Mesendoderm (in vitro differentiated cells): Measurements from ENCODE around the gene TSPAN31.

Source experiments
- DNase-seq: peaks from one replicate; pipeline ENCODE4 v3.0.0; 2013
- H2AK5ac ChIP-seq: 2 replicates; pipeline ENCODE4 v1.6.1; 2013; ENCODE audit warnings: low read length, inconsistent platforms
- H2BK120ac ChIP-seq: 2 replicates; pipeline ENCODE4 v1.6.1; 2013; ENCODE audit warnings: low read depth, mild to moderate bottlenecking, low read length, moderate library complexity, mixed read lengths
- H2BK15ac ChIP-seq: replicated peaks from 2 replicates; pipeline ENCODE4 v1.6.1; 2013; ENCODE audit warnings: low read depth, mild to moderate bottlenecking, moderate library complexity
- H2BK5ac ChIP-seq: 2 replicates; pipeline ENCODE4 v1.6.1; 2013; ENCODE audit warnings: low read length, inconsistent platforms
- H3K18ac ChIP-seq: 2 replicates; pipeline ENCODE4 v1.6.1; 2013; ENCODE audit warnings: mild to moderate bottlenecking, low read length, mixed read lengths
- H3K23ac ChIP-seq: one replicate; pipeline ENCODE4 v1.6.1; 2013; ENCODE audit warnings: low read length
- H3K27ac ChIP-seq: 2 replicates; pipeline ENCODE4 v1.5.1; 2013; ENCODE audit warnings: low read depth, mild to moderate bottlenecking, inconsistent platforms, low read length, moderate library complexity
- H3K27me3 ChIP-seq: 2 replicates; pipeline ENCODE4 v1.6.1; 2013; ENCODE audit warnings: low read length, control low read depth, mild to moderate bottlenecking, inconsistent platforms; ENCODE audit not compliant: insufficient read depth, poor library complexity
- H3K36me3 ChIP-seq: 2 replicates; pipeline ENCODE4 v1.6.1; 2013; ENCODE audit warnings: low read length, inconsistent platforms; ENCODE audit not compliant: control insufficient read depth, insufficient read depth
- H3K4ac ChIP-seq: one replicate; pipeline ENCODE4 v1.6.1; 2013; ENCODE audit warnings: low read depth, mild to moderate bottlenecking, low read length, moderate library complexity
- H3K4me1 ChIP-seq: 2 replicates; pipeline ENCODE4 v1.6.1; 2013; ENCODE audit warnings: low read depth, low read length, inconsistent platforms; ENCODE audit not compliant: control insufficient read depth
- H3K4me2 ChIP-seq: 2 replicates; pipeline ENCODE4 v1.6.1; 2013; ENCODE audit warnings: low read length
- H3K4me3 ChIP-seq: 2 replicates; pipeline ENCODE4 v1.5.1; 2013; ENCODE audit warnings: mild to moderate bottlenecking, low read length
- H3K56ac ChIP-seq: one replicate; pipeline ENCODE4 v1.6.1; 2013; ENCODE audit warnings: low read length
- H3K79me1 ChIP-seq: 2 replicates; pipeline ENCODE4 v1.6.1; 2013; ENCODE audit warnings: low read length, inconsistent platforms
- H3K79me2 ChIP-seq: 2 replicates; pipeline ENCODE4 v1.6.1; 2013; ENCODE audit warnings: mild to moderate bottlenecking, low read length; ENCODE audit not compliant: control insufficient read depth, insufficient read depth
- H3K9ac ChIP-seq: 2 replicates; pipeline ENCODE4 v1.6.1; 2013; ENCODE audit warnings: low read length, inconsistent platforms
- H4K5ac ChIP-seq: one replicate; pipeline ENCODE4 v1.6.1; 2013; ENCODE audit warnings: low read length
- H4K8ac ChIP-seq: one replicate; pipeline ENCODE4 v1.6.1; 2013; ENCODE audit warnings: low read depth, mild to moderate bottlenecking, control low read depth, low read length, moderate library complexity
- WGBS: extraction: QIAGEN DNeasy Blood & Tissue Kit; methylation state at CpG from one replicate; pipeline ENCODE4 v1.1.7; 2013; ENCODE audit warnings: low lambda C conversion rate, missing lambda C conversion rate; ENCODE audit not compliant: insufficient coverage; ENCODE audit errors: extremely low coverage; 5-methylcytosine and 5-hydroxymethylcytosine counted together

The TSPAN31 gene

GRCh38 chr12:57733928-57734327, 10.9 kb upstream of the TSPAN31 start:
- H2BK5ac ChIP-seq, result no peak overlapping the region
- H3K27ac ChIP-seq, result no peak overlapping the region
- no peak overlapping the region for H3K18ac ChIP-seq
- H3K4me2 ChIP-seq, result no peak overlapping the region
- H3K4me1 ChIP-seq, result peaks cover 2% of the 10 kb centered on the region
- no peak overlapping the region for H3K56ac ChIP-seq
- no CpG with 5 or more reads among the region's 6 CpGs for WGBS
- no peak overlapping the region for H4K5ac ChIP-seq
- H3K4me3 ChIP-seq, result no peak overlapping the region
- peaks cover 56% of the 10 kb centered on the region for H3K27me3 ChIP-seq
- no peak for DNase-seq
- H3K79me2 ChIP-seq, result no peaks in the 10 kb centered on the region
- no peak overlapping the region for H3K23ac ChIP-seq
- no peaks in the 10 kb centered on the region for H3K36me3 ChIP-seq
- no peak overlapping the region for H4K8ac ChIP-seq
- H3K9ac ChIP-seq, result no peak overlapping the region
- H2BK120ac ChIP-seq, result no peak overlapping the region
- no peak overlapping the region for H3K4ac ChIP-seq
- no peak overlapping the region for H2AK5ac ChIP-seq
- no peaks in the 10 kb centered on the region for H3K79me1 ChIP-seq
- H2BK15ac ChIP-seq, result no peak overlapping the region

DNA sequence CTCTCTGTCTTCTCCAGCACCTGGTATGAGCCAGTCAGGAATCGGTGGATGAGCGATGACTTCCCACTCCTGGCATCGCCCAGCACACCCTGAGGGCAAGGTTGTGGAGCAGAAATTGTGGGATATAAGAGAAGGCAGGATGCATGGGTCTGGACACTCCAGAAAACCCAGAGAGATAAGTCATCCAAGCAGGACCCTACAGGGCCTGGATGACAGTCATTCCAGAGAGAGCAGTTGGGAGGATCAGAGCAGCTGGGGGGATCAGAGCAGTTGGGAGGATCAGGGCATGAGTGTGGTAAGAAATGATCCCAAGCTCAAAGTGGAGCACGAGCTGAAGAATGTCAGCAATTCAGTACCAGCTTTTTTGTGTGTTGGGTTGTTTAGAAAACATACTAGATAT, 10.2 kb upstream of the TSPAN31 start:
- H3K4me2 ChIP-seq, result no peak overlapping the region
- H2BK120ac ChIP-seq, result no peak overlapping the region
- H2AK5ac ChIP-seq, result no peak overlapping the region
- DNase-seq, result no peak
- no peaks in the 10 kb centered on the region for H3K79me1 ChIP-seq
- peaks cover 60% of the 10 kb centered on the region for H3K27me3 ChIP-seq
- no peak overlapping the region for H3K4me3 ChIP-seq
- peaks cover 2% of the 10 kb centered on the region for H3K4me1 ChIP-seq
- no peak overlapping the region for H3K27ac ChIP-seq
- H2BK15ac ChIP-seq, result no peak overlapping the region
- H3K4ac ChIP-seq, result no peak overlapping the region
- no peak overlapping the region for H4K5ac ChIP-seq
- H4K8ac ChIP-seq, result no peak overlapping the region
- no CpG with 5 or more reads among the region's 4 CpGs for WGBS
- no peak overlapping the region for H3K18ac ChIP-seq
- H3K56ac ChIP-seq, result no peak overlapping the region
- H3K36me3 ChIP-seq, result no peaks in the 10 kb centered on the region
- no peaks in the 10 kb centered on the region for H3K79me2 ChIP-seq
- no peak overlapping the region for H2BK5ac ChIP-seq
- H3K9ac ChIP-seq, result no peak overlapping the region
- H3K23ac ChIP-seq, result no peak overlapping the region

- H3K36me3 ChIP-seq, result no peaks in the 10 kb centered on the region
- no peak overlapping the region for H2BK15ac ChIP-seq
- no peak overlapping the region for H3K56ac ChIP-seq
- no peak overlapping the region for H3K9ac ChIP-seq
- H4K5ac ChIP-seq, result no peak overlapping the region
- no peak overlapping the region for H3K4ac ChIP-seq
- no peaks in the 10 kb centered on the region for H3K79me1 ChIP-seq
- no peak overlapping the region for H3K23ac ChIP-seq
- H4K8ac ChIP-seq, result no peak overlapping the region
- no peak overlapping the region for H3K18ac ChIP-seq
- H3K4me3 ChIP-seq, result no peak overlapping the region
- WGBS, result no CpG with 5 or more reads among the region's 8 CpGs
- H2BK5ac ChIP-seq, result no peak overlapping the region
- no peaks in the 10 kb centered on the region for H3K79me2 ChIP-seq
- H3K4me1 ChIP-seq, result peaks cover 2% of the 10 kb centered on the region
- peaks cover 63% of the 10 kb centered on the region for H3K27me3 ChIP-seq
- DNase-seq, result peak; percentile 56
- H3K27ac ChIP-seq, result no peak overlapping the region
- H3K4me2 ChIP-seq, result no peak overlapping the region
- H2BK120ac ChIP-seq, result no peak overlapping the region
- H2AK5ac ChIP-seq, result no peak overlapping the region
Measured at GRCh38 chr12:57735198-57735855, 9.5 kb upstream of the TSPAN31 start.

GRCh38 chr12:57735952-57736740, 8.7 kb upstream of the TSPAN31 start:
- Histone ChIP-seq H3K23ac (no peak overlapping the region), H3K4ac (no peak overlapping the region), H3K4me3 (no peak overlapping the region), H4K5ac (no peak overlapping the region), H3K79me2 (no peaks in the 10 kb centered on the region), H3K79me1 (no peaks in the 10 kb centered on the region), H3K36me3 (no peaks in the 10 kb centered on the region), H3K4me1 (peaks cover 2% of the 10 kb centered on the region), H3K56ac (peak overlapping the region; percentile 34), H3K27me3 (peaks cover 65% of the 10 kb centered on the region), H2AK5ac (no peak overlapping the region), H2BK5ac (no peak overlapping the region), H4K8ac (no peak overlapping the region), H3K27ac (no peak overlapping the region), H3K4me2 (peak overlapping the region; percentile 18), H3K9ac (no peak overlapping the region), H3K18ac (no peak overlapping the region), H2BK120ac (no peak overlapping the region), H2BK15ac (no peak overlapping the region)
- WGBS, result no CpG with 5 or more reads among the region's 49 CpGs
- peak; percentile 83 for DNase-seq

GRCh38 chr12:57736741-57737466, 7.9 kb upstream of the TSPAN31 start:
- no peak overlapping the region for H3K27ac ChIP-seq
- H2AK5ac ChIP-seq, result no peak overlapping the region
- peak overlapping the region; percentile 34 for H3K56ac ChIP-seq
- peak overlapping the region; percentile 66 for H3K23ac ChIP-seq
- no peak overlapping the region for H3K4ac ChIP-seq
- H4K8ac ChIP-seq, result no peak overlapping the region
- H3K79me2 ChIP-seq, result no peaks in the 10 kb centered on the region
- no peak overlapping the region for H3K18ac ChIP-seq
- H3K9ac ChIP-seq, result no peak overlapping the region
- no peak for DNase-seq
- H3K27me3 ChIP-seq, result peaks cover 65% of the 10 kb centered on the region
- H3K36me3 ChIP-seq, result no peaks in the 10 kb centered on the region
- no peak overlapping the region for H2BK120ac ChIP-seq
- WGBS, result no CpG with 5 or more reads among the region's 31 CpGs
- H4K5ac ChIP-seq, result no peak overlapping the region
- no peak overlapping the region for H2BK5ac ChIP-seq
- no peak overlapping the region for H2BK15ac ChIP-seq
- peak overlapping the region; percentile 18 for H3K4me2 ChIP-seq
- H3K79me1 ChIP-seq, result no peaks in the 10 kb centered on the region
- H3K4me1 ChIP-seq, result peaks cover 2% of the 10 kb centered on the region
- no peak overlapping the region for H3K4me3 ChIP-seq
